ENCODE measurements around the gene CLCNKB.

CLCNKB gene

GRCh38 chr1:16009030-16009460 lies 34.5 kb upstream of the CLCNKB start:
- Histone ChIP-seq H3K4me1 (ENCODE audit: control insufficient read depth, insufficient read depth, low read length) (peaks cover 5% of the 10 kb centered on the region), H3K9ac (ENCODE audit: low read depth, low read length) (no peak overlapping the region)

GRCh38 chr1:16009678-16010077 lies 33.9 kb upstream of the CLCNKB start:
- peaks cover 5% of the 10 kb centered on the region for H3K4me1 ChIP-seq (ENCODE audit: control insufficient read depth, insufficient read depth, low read length)
- H3K27me3 ChIP-seq (ENCODE audit: control insufficient read depth, insufficient read depth, low read length), result peaks cover 2% of the 10 kb centered on the region
- no peak overlapping the region for H3K9ac ChIP-seq (ENCODE audit: low read depth, low read length)
- no peak overlapping the region for H3K4me3 ChIP-seq (ENCODE audit: low read depth, low read length)
- H3K36me3 ChIP-seq (ENCODE audit: control insufficient read depth, insufficient read depth, low read length), result no peaks in the 10 kb centered on the region
- no peaks in the 10 kb centered on the region for H3K9me3 ChIP-seq (ENCODE audit: control insufficient read depth, insufficient read depth, low read length)

More at GRCh38 chr1:16009030-16009460, 34.5 kb upstream of the CLCNKB start:
- Histone ChIP-seq H3K4me3 (ENCODE audit: low read depth, low read length) (no peak overlapping the region), H3K9me3 (ENCODE audit: control insufficient read depth, insufficient read depth, low read length) (no peaks in the 10 kb centered on the region), H3K27me3 (ENCODE audit: control insufficient read depth, insufficient read depth, low read length) (peaks cover 2% of the 10 kb centered on the region), H3K36me3 (ENCODE audit: control insufficient read depth, insufficient read depth, low read length) (no peaks in the 10 kb centered on the region)

- peaks cover 2% of the 10 kb centered on the region for H3K27me3 ChIP-seq (ENCODE audit: control insufficient read depth, insufficient read depth, low read length)
- H3K9me3 ChIP-seq (ENCODE audit: control insufficient read depth, insufficient read depth, low read length), result no peaks in the 10 kb centered on the region
- H3K9ac ChIP-seq (ENCODE audit: low read depth, low read length), result no peak overlapping the region
- no peaks in the 10 kb centered on the region for H3K36me3 ChIP-seq (ENCODE audit: control insufficient read depth, insufficient read depth, low read length)
- H3K4me1 ChIP-seq (ENCODE audit: control insufficient read depth, insufficient read depth, low read length), result peaks cover 8% of the 10 kb centered on the region
- no peak overlapping the region for H3K4me3 ChIP-seq (ENCODE audit: low read depth, low read length)
These were observed 32.7 kb upstream of the CLCNKB start for GRCh38 chr1:16010837-16011236.

- Histone ChIP-seq H3K9ac (ENCODE audit: low read depth, low read length) (peak overlapping the region; percentile 41), H3K4me1 (ENCODE audit: control insufficient read depth, insufficient read depth, low read length) (peaks cover 8% of the 10 kb centered on the region), H3K4me3 (ENCODE audit: low read depth, low read length) (peak overlapping the region; percentile 61), H3K27me3 (ENCODE audit: control insufficient read depth, insufficient read depth, low read length) (no peaks in the 10 kb centered on the region), H3K9me3 (ENCODE audit: control insufficient read depth, insufficient read depth, low read length) (no peaks in the 10 kb centered on the region), H3K36me3 (ENCODE audit: control insufficient read depth, insufficient read depth, low read length) (no peaks in the 10 kb centered on the region)
These were observed 31.5 kb upstream of the CLCNKB start for GRCh38 chr1:16011936-16012589.

- peaks cover 8% of the 10 kb centered on the region for H3K4me1 ChIP-seq (ENCODE audit: control insufficient read depth, insufficient read depth, low read length)
- H3K9me3 ChIP-seq (ENCODE audit: control insufficient read depth, insufficient read depth, low read length), result no peaks in the 10 kb centered on the region
- H3K4me3 ChIP-seq (ENCODE audit: low read depth, low read length), result peak overlapping the region; percentile 61
- H3K36me3 ChIP-seq (ENCODE audit: control insufficient read depth, insufficient read depth, low read length), result no peaks in the 10 kb centered on the region
- peak overlapping the region; percentile 41 for H3K9ac ChIP-seq (ENCODE audit: low read depth, low read length)
- no peaks in the 10 kb centered on the region for H3K27me3 ChIP-seq (ENCODE audit: control insufficient read depth, insufficient read depth, low read length)
These were observed 30.9 kb upstream of the CLCNKB start for GRCh38 chr1:16012590-16013219.

GRCh38 chr1:16013220-16013907 lies 30.2 kb upstream of the CLCNKB start:
- peaks cover 8% of the 10 kb centered on the region for H3K4me1 ChIP-seq (ENCODE audit: control insufficient read depth, insufficient read depth, low read length)
- H3K4me3 ChIP-seq (ENCODE audit: low read depth, low read length), result peak overlapping the region; percentile 30
- no peaks in the 10 kb centered on the region for H3K27me3 ChIP-seq (ENCODE audit: control insufficient read depth, insufficient read depth, low read length)
- H3K9me3 ChIP-seq (ENCODE audit: control insufficient read depth, insufficient read depth, low read length), result no peaks in the 10 kb centered on the region
- H3K9ac ChIP-seq (ENCODE audit: low read depth, low read length), result no peak overlapping the region
- no peaks in the 10 kb centered on the region for H3K36me3 ChIP-seq (ENCODE audit: control insufficient read depth, insufficient read depth, low read length)

GRCh38 chr1:16013908-16014258 lies 29.7 kb upstream of the CLCNKB start:
- Histone ChIP-seq H3K4me1 (ENCODE audit: control insufficient read depth, insufficient read depth, low read length) (peaks cover 8% of the 10 kb centered on the region), H3K27me3 (ENCODE audit: control insufficient read depth, insufficient read depth, low read length) (no peaks in the 10 kb centered on the region), H3K4me3 (ENCODE audit: low read depth, low read length) (peak overlapping the region; percentile 30)

GRCh38 chr1:16014509-16015482 lies 28.8 kb upstream of the CLCNKB start:
- peaks cover 8% of the 10 kb centered on the region for H3K4me1 ChIP-seq (ENCODE audit: control insufficient read depth, insufficient read depth, low read length)
- H3K9ac ChIP-seq (ENCODE audit: low read depth, low read length), result no peak overlapping the region
- H3K9me3 ChIP-seq (ENCODE audit: control insufficient read depth, insufficient read depth, low read length), result no peaks in the 10 kb centered on the region
- no peak overlapping the region for H3K4me3 ChIP-seq (ENCODE audit: low read depth, low read length)
- no peaks in the 10 kb centered on the region for H3K27me3 ChIP-seq (ENCODE audit: control insufficient read depth, insufficient read depth, low read length)
- H3K36me3 ChIP-seq (ENCODE audit: control insufficient read depth, insufficient read depth, low read length), result no peaks in the 10 kb centered on the region

More at GRCh38 chr1:16013908-16014258, 29.7 kb upstream of the CLCNKB start:
- no peaks in the 10 kb centered on the region for H3K36me3 ChIP-seq (ENCODE audit: control insufficient read depth, insufficient read depth, low read length)
- H3K9ac ChIP-seq (ENCODE audit: low read depth, low read length), result no peak overlapping the region
- no peaks in the 10 kb centered on the region for H3K9me3 ChIP-seq (ENCODE audit: control insufficient read depth, insufficient read depth, low read length)

GRCh38 chr1:16015491-16015890 lies 28.1 kb upstream of the CLCNKB start:
- no peaks in the 10 kb centered on the region for H3K36me3 ChIP-seq (ENCODE audit: control insufficient read depth, insufficient read depth, low read length)
- peaks cover 3% of the 10 kb centered on the region for H3K27me3 ChIP-seq (ENCODE audit: control insufficient read depth, insufficient read depth, low read length)
- H3K9me3 ChIP-seq (ENCODE audit: control insufficient read depth, insufficient read depth, low read length), result no peaks in the 10 kb centered on the region
- peaks cover 8% of the 10 kb centered on the region for H3K4me1 ChIP-seq (ENCODE audit: control insufficient read depth, insufficient read depth, low read length)
- no peak overlapping the region for H3K9ac ChIP-seq (ENCODE audit: low read depth, low read length)
- H3K4me3 ChIP-seq (ENCODE audit: low read depth, low read length), result no peak overlapping the region

- H3K4me1 ChIP-seq (ENCODE audit: control insufficient read depth, insufficient read depth, low read length), result peaks cover 8% of the 10 kb centered on the region
- H3K9ac ChIP-seq (ENCODE audit: low read depth, low read length), result no peak overlapping the region
- H3K27me3 ChIP-seq (ENCODE audit: control insufficient read depth, insufficient read depth, low read length), result peaks cover 3% of the 10 kb centered on the region
- no peaks in the 10 kb centered on the region for H3K36me3 ChIP-seq (ENCODE audit: control insufficient read depth, insufficient read depth, low read length)
- no peak overlapping the region for H3K4me3 ChIP-seq (ENCODE audit: low read depth, low read length)
- no peaks in the 10 kb centered on the region for H3K9me3 ChIP-seq (ENCODE audit: control insufficient read depth, insufficient read depth, low read length)
These were observed 27.4 kb upstream of the CLCNKB start for GRCh38 chr1:16015960-16016901.

Measured in iPS-15b (cell line).